Mucosa of descending colon (tissue), 3 donors: ENCODE data around the gene SPG11. TPM values are rescaled to one million over a fixed set of nuclear protein-coding genes. Genes with fewer than 3 reads are reported as not detected.

Source experiments
- ATAC-seq: fragments of 200-7000 bp; cut with Tn5 transposase; one replicate; pipeline ENCODE4 v1.9.1; 2020; ENCODE audit warnings: mild to moderate bottlenecking, moderate library complexity
- DNase-seq, 3 donors: peaks; one replicate each; pipeline ENCODE4 v3.0.0-alpha.2; 2020
- H3K36me3 ChIP-seq: fragments of 200-600 bp; one replicate; pipeline ENCODE4 v1.8.0; 2021; ENCODE audit warnings: low read depth, mild to moderate bottlenecking
- H3K4me1 ChIP-seq: fragments of 200-600 bp; one replicate; pipeline ENCODE4 v1.8.0; 2021; ENCODE audit warnings: low read depth, mild to moderate bottlenecking
- H3K4me3 ChIP-seq: fragments of 200-600 bp; one replicate; pipeline ENCODE4 v1.8.0; 2021; ENCODE audit warnings: mild to moderate bottlenecking
- H3K9me3 ChIP-seq: fragments of 200-600 bp; one replicate; pipeline ENCODE4 v1.8.0; 2021; ENCODE audit warnings: mild to moderate bottlenecking
- CTCF ChIP-seq: fragments of 200-600 bp; IDR thresholded peaks from one replicate; pipeline ENCODE4 v1.8.0; 2022; ENCODE audit warnings: antibody characterized with exemption, mild to moderate bottlenecking
- intact Hi-C, 2 donors: fragments of 100-400 bp; cut with DNase I in 1 of 2; cut with micrococcal nuclease in 1 of 2; formaldehyde crosslinking; loops; one replicate each; pipeline versions ENCODE4 v1.11.0 to v1.11.1; 2022; cut with DNase I, micrococcal nuclease
- total RNA-seq, 3 donors: library from RNA; stranded (reverse); fragmentation: NEBNext Ultra II Directional in 2 of 3; extraction: Animal tissue kit (Norgen Biotek cat#: 25700) in 2 of 3; gene quantifications; one replicate each; pipeline versions ENCODE4 v1.2.1 to v1.2.4, GENCODE V29; 2021 to 2023
- donor health status: DM: no; HTN: no; CAD: no; lungs with moderate emphysema.
- donor health status: DM: no; HTN: no; CAD: no.
- donor health status: DM: no; HTN: yes; CAD: no.

The SPG11 gene
- total RNA-seq, 3 donors from 2014 or later, result 89.9 to 135 (median 90.6) TPM

GRCh38 chr15:44530653-44531052 is 132.8 kb downstream of the SPG11 start:
- ATAC-seq, result no peak
- Histone ChIP-seq H3K4me3 (no peak overlapping the region), H3K36me3 (no peaks in the 10 kb centered on the region), H3K4me1 (peaks cover 3% of the 10 kb centered on the region), H3K9me3 (no peaks in the 10 kb centered on the region)
- intact Hi-C loops, result no loop called here
- TF ChIP-seq CTCF, result no peak
- no peak for DNase-seq

GRCh38 chr15:44529864-44530604 is 133.4 kb downstream of the SPG11 start:
- no peaks in the 10 kb centered on the region for H3K4me1 ChIP-seq
- intact Hi-C loops, result no loop called here
- DNase-seq (no peak), ATAC-seq (no peak)
- H3K36me3 ChIP-seq, result no peaks in the 10 kb centered on the region
- no peak for TF ChIP-seq CTCF
- H3K4me3 ChIP-seq, result no peak overlapping the region
- H3K9me3 ChIP-seq, result no peaks in the 10 kb centered on the region

- no peaks in the 10 kb centered on the region for H3K36me3 ChIP-seq
- DNase-seq (no peak), ATAC-seq (no peak)
- no peak for TF ChIP-seq CTCF
- no peak overlapping the region for H3K4me3 ChIP-seq
- H3K4me1 ChIP-seq, result no peaks in the 10 kb centered on the region
- intact Hi-C loops, result no loop called here
- no peaks in the 10 kb centered on the region for H3K9me3 ChIP-seq
Observed at GRCh38 chr15:44527241-44527640, 136.2 kb downstream of the SPG11 start.

GRCh38 chr15:44525018-44525417 is 138.4 kb downstream of the SPG11 start:
- intact Hi-C loops, result no loop called here
- ATAC-seq, result no peak
- no peak for DNase-seq
- no peaks in the 10 kb centered on the region for H3K4me1 ChIP-seq
- TF ChIP-seq CTCF, result no peak
- H3K9me3 ChIP-seq, result no peaks in the 10 kb centered on the region
- H3K4me3 ChIP-seq, result no peak overlapping the region
- H3K36me3 ChIP-seq, result no peaks in the 10 kb centered on the region

- intact Hi-C loops, result no loop called here
- DNase-seq (no peak), ATAC-seq (no peak)
- Histone ChIP-seq H3K36me3 (no peaks in the 10 kb centered on the region), H3K4me1 (no peaks in the 10 kb centered on the region), H3K9me3 (no peaks in the 10 kb centered on the region), H3K4me3 (no peak overlapping the region)
- no peak for TF ChIP-seq CTCF
Observed at GRCh38 chr15:44519537-44519936, 143.9 kb downstream of the SPG11 start.
